K562 (cell line): ENCODE measurements around the gene DCAF6. TPM values are rescaled to one million over a fixed set of nuclear protein-coding genes. Genes with fewer than 3 reads are reported as not detected.
A peak's percentile ranks its signal among the peaks of the same experiment; 100 is the strongest.

Experiments
- CHD7 ChIP-seq: fragments of 200-600 bp; sonication (generic); IDR thresholded peaks from one replicate; pipeline ENCODE4 v1.6.1; 2012; ENCODE audit warnings: mild to moderate bottlenecking, low read depth, low read length, inconsistent platforms
- GMEB1 ChIP-seq: fragments of 250-450 bp; sonication (Bioruptor Pico); IDR thresholded peaks from 2 replicates; pipeline ENCODE4 v1.4.0; 2020; ENCODE audit warnings: mild to moderate bottlenecking
- MXI1 ChIP-seq: IDR thresholded peaks from 2 replicates; pipeline ENCODE4 v1.6.1; 2011; ENCODE audit warnings: low read depth, mild to moderate bottlenecking, improper control_type of control experiment, low read length
- NFATC3 ChIP-seq: fragments of 450-650 bp; IDR thresholded peaks from 2 replicates; pipeline ENCODE4 v1.6.1; 2017; ENCODE audit warnings: mild to moderate bottlenecking
- NR2F6 ChIP-seq: fragments of 450-650 bp; formaldehyde crosslinking; IDR thresholded peaks from 2 replicates; pipeline ENCODE4 v1.4.0; 2020; ENCODE audit warnings: mild to moderate bottlenecking
- RNF2 ChIP-seq: sonication (generic); IDR thresholded peaks from 2 replicates; pipeline ENCODE4 v1.6.1; 2016
- UBTF ChIP-seq, 2 experiments: IDR thresholded peaks; 2 replicates each; pipeline ENCODE4 v1.6.1; 2012; ENCODE audit warnings: improper control_type of control experiment in 2 of 2, low read depth in 2 of 2, low read length in 2 of 2, borderline replicate concordance in 1 of 2
- polyA plus RNA-seq, 8 experiments: library from polyadenylated mRNA; depleted of rRNA in 4 of 8; stranded (reverse) in 5 of 8; unstranded in 3 of 8; fragments of >200 nt; fragmentation: Nextera tagmentation in 2 of 8; fragmentation: Illumina TruSeq in 1 of 8; extraction: Ambion mirVana in 2 of 8; extraction: Trizol in 1 of 8; gene quantifications; 2 replicates each; pipeline versions ENCODE4 v1.2.1 to v1.2.3, GENCODE V29; 2011 to 2014; ENCODE audit warnings: inconsistent platforms in 1 of 8, missing spikeins in 1 of 8
- total RNA-seq, 7 experiments: library from RNA; depleted of rRNA in 6 of 7; stranded (reverse); fragments of >200 nt in 6 of 7; fragmentation: Illumina TruSeq in 2 of 7; extraction: Trizol in 2 of 7; gene quantifications; 2 replicates each; pipeline versions ENCODE4 v1.2.1 to v1.2.3, GENCODE V29; 2011 to 2021; ENCODE audit warnings: low replicate concordance in 1 of 7
- TF ChIP-seq, protein P1 (sequence below): sonication (generic); formaldehyde crosslinking; IDR thresholded peaks from 2 replicates; pipeline ENCODE4 v1.8.0; 2022; ENCODE audit warnings: missing genetic modification reagents, mild to moderate bottlenecking, borderline replicate concordance

DCAF6 gene
- total and polyA plus RNA-seq, 9 of the 15 experiments (the other 6 are each of a cell fraction or from before 2014, with no cell fraction given) = 19.1 to 102 (median 46.3) TPM

GRCh38 chr1:167936930-167937708 is 636 bp downstream of the DCAF6 start, which contains the start of gene MPC2 (continued):
- TF ChIP-seq GMEB1 (CRISPR knock-in tag) (no peak), UBTF (IDR thresholded peaks at IDR 0.05; ENCODE audit: borderline replicate concordance in 1 of 2, low read depth in 2 of 2, low read length in 2 of 2) (peak in 1 of 2 experiments; percentile 83; a peak in 2 of 4 replicates), RNF2 (peak; percentile 51), MXI1 (no peak; the same call in 1 of the 2 replicates), NR2F6 (no peak), NFATC3 (0 out of 2 replicates have a peak, but pooled peaks have one; percentile 68), CHD7 (no peak)
- TF ChIP-seq, protein P1, sequence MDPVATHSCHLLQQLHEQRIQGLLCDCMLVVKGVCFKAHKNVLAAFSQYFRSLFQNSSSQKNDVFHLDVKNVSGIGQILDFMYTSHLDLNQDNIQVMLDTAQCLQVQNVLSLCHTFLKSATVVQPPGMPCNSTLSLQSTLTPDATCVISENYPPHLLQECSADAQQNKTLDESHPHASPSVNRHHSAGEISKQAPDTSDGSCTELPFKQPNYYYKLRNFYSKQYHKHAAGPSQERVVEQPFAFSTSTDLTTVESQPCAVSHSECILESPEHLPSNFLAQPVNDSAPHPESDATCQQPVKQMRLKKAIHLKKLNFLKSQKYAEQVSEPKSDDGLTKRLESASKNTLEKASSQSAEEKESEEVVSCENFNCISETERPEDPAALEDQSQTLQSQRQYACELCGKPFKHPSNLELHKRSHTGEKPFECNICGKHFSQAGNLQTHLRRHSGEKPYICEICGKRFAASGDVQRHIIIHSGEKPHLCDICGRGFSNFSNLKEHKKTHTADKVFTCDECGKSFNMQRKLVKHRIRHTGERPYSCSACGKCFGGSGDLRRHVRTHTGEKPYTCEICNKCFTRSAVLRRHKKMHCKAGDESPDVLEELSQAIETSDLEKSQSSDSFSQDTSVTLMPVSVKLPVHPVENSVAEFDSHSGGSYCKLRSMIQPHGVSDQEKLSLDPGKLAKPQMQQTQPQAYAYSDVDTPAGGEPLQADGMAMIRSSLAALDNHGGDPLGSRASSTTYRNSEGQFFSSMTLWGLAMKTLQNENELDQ (CRISPR knock-in tag) = no peak; the same call in 1 of the 2 replicates
